ENCODE measurements around the gene STK24.

STK24 gene

DNA sequence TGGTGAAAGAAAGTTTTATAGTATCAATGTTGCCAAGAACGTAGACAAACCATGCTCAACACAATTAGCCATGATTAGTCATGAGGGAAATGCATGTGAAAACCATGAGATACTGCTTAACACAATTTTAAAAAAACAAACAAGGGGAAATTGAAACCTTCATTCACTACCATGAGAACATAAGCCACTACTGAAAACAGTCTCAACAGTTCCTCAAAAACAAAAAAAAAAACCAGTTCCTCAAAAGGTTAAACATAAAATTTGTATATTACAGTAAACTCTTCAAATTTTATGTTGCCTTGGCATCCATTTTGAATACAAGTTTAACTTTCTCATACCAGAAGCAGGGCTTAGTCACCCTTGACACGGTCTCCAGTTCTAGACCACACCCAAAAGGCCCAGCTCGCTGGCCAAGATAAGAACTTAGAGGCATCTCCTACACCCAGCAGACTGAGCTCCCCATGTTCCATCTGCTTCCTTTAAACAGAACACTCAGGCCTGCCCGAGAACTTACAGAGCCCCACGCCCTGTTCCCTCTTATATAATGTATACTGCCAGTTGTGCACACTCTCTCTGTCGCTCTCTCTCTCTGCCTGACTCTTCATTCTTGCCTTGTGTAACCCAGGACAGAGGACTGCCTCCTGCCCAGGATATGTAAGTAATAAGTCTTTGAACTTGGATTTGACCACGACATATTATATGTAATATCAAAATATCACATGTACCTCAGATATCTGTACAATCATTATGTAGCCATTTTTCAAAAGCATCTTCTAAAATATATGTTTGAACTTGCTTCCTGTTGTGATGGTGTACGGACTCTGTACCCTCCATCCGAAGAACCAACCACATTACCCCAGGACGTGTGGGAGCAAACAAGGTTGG lies 67.4 kb downstream of the STK24 start:
- TF ChIP-seq, protein P1, sequence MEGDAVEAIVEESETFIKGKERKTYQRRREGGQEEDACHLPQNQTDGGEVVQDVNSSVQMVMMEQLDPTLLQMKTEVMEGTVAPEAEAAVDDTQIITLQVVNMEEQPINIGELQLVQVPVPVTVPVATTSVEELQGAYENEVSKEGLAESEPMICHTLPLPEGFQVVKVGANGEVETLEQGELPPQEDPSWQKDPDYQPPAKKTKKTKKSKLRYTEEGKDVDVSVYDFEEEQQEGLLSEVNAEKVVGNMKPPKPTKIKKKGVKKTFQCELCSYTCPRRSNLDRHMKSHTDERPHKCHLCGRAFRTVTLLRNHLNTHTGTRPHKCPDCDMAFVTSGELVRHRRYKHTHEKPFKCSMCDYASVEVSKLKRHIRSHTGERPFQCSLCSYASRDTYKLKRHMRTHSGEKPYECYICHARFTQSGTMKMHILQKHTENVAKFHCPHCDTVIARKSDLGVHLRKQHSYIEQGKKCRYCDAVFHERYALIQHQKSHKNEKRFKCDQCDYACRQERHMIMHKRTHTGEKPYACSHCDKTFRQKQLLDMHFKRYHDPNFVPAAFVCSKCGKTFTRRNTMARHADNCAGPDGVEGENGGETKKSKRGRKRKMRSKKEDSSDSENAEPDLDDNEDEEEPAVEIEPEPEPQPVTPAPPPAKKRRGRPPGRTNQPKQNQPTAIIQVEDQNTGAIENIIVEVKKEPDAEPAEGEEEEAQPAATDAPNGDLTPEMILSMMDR (conservative IDR thresholded peaks at IDR 0.05): no peak
- no peak overlapping the region for H3K27ac ChIP-seq

DNA sequence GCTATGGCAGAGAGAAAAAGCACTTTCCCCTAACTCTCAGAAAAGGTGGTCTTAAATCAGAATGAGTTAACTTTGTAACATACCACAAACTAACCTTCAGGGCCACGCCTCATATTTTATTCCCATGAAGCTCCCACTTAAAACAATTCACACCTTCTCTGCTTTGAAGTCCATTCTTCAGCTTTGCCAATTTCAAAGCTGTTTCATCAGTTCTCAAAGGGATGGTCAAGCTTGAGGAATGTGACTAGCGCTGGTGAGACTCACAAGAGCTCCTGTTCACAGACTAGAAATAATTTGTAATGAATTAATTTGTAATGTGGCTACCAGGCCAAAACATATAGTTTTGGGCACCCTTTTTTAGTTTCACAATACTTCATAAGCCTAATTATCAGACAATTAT lies 68.2 kb downstream of the STK24 start:
- TF ChIP-seq, protein P1 (conservative IDR thresholded peaks at IDR 0.05): no peak
- no peak overlapping the region for H3K27ac ChIP-seq

DNA sequence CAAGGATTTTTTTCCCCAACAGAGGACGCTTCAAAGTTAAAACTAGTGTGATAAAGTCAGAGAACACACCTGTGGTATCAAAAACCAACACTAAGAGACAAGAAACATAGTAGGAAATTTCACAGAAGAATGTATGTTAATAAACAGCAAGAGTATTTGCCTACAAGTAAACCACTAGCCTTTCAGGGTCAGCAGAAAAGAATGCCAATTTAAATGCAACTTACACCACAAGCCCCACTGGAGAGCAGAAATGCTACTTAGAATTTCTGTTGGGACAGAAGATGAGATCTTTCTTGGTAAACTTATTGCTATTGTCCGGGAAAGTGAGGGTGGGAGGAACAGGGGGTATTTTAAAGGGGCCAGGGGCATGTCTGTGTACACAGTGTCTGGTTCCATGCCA lies 68.6 kb downstream of the STK24 start:
- no peak overlapping the region for H3K27ac ChIP-seq

DNA sequence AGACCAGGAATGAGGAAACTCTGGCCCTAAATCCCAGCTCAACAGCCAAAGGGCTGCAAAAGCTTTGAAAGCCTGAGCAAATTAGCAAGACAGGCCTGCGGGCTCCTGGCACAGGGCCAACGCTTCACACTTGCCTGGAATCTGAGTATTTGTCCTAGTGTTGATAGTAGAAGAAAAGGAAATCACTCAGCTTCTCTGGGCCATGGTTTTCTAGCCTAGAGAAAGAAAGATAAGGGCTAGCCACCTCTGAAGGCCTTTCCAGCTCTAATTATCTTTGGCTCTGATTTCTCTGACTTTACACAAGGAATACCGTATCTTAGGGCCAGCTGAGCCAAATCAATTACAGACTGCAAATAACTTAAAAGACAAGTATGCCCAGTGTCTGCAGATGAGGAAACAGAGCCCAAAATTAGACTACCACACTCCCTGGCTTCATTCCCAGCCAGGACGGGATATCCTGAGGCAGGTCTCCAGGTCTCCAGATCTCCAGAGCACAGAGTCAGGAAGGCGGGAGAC lies 69.6 kb downstream of the STK24 start:
- TF ChIP-seq, protein P1 (conservative IDR thresholded peaks at IDR 0.05): no peak
- peak overlapping the region; percentile 41 for H3K27ac ChIP-seq

More for the DNA sequence above, 68.6 kb downstream of the STK24 start:
- TF ChIP-seq, protein P1 (conservative IDR thresholded peaks at IDR 0.05): no peak

DNA sequence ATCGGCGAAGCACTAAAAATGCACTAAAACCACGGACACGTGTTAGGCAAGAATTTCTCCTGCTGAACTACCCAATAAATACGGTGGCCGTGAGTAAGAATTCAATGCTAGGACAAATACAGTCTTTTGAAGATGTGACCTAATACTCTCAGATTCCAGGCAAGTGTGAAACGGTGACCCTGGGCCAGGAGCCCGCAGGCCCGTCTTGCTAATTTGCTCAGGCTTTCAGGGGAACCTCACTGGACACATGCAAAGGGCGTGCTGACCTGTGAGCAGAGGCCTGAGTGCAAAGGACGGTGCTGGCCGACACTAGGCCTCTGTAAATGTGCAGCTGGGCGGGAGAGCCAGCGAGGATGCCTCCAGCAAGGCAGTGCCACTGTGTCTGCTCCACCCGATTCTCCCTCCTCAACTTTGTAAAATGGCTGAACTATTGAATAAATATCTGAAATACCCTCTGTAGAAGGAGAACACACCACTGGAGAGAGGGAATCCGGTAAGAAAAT lies 70.1 kb downstream of the STK24 start:
- TF ChIP-seq, protein P1 (conservative IDR thresholded peaks at IDR 0.05): no peak

DNA sequence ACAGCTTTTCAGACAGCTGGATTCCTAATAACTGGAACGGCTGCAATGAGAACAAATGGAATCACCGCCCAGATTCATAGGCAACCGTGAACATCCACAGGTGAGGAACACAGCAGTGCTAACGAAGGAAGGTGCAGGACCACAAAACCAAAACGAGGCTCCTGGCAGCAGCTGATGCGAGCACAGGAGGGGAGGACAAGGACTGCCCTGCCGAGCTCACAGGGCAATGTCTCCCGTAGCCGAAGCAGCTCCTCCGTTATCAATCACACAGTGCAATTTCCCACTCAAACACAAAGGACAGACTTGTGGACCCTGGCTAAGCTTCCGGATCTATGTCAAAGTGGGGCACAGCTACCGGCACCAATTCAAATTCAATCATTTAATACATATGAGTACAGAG lies 70.6 kb downstream of the STK24 start:
- TF ChIP-seq, protein P1 (conservative IDR thresholded peaks at IDR 0.05): no peak
- peak overlapping the region; percentile 41 for H3K27ac ChIP-seq

More for the DNA sequence above, 70.1 kb downstream of the STK24 start:
- peak overlapping the region; percentile 41 for H3K27ac ChIP-seq

DNA sequence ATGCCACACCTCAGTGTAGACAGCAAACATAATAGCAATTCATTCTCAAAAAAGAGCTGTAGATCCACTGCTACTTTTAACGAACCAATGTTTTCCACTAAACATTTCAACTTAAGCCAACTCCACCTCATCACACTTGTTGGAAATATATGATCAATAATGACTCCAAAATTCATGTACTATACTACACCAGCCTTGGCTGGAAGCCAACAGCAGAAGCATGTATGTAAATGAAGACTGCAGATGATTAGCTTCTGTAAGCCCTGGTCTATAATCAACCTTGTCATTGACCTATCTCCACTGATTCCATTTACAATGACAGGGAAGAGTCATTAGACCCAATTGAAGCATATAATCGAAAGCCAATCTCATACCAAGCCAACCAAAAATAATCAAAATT lies 71.7 kb downstream of the STK24 start:
- TF ChIP-seq, protein P1 (conservative IDR thresholded peaks at IDR 0.05): no peak

More for the DNA sequence above, 71.7 kb downstream of the STK24 start:
- no peak overlapping the region for H3K27ac ChIP-seq

All from VCaP (cell line).